H1 (cell line): ENCODE measurements around the gene ATP6V0E2. TPM values are rescaled to one million over a fixed set of nuclear protein-coding genes. Genes with fewer than 3 reads are reported as not detected.

Experiments
- JUN ChIP-seq: IDR thresholded peaks from 2 replicates; pipeline ENCODE4 v1.6.1; 2011; ENCODE audit warnings: low read depth, mild to moderate bottlenecking, improper control_type of control experiment, low read length
- JUND ChIP-seq: IDR thresholded peaks from 2 replicates; pipeline ENCODE4 v1.6.1; 2011; ENCODE audit warnings: mild to moderate bottlenecking, improper control_type of control experiment, low read length
- POLR2AphosphoS5 ChIP-seq: IDR thresholded peaks from 2 replicates; pipeline ENCODE4 v1.6.1; 2011; ENCODE audit warnings: low read depth, low read length
- ZNF274 ChIP-seq: IDR thresholded peaks from 2 replicates; pipeline ENCODE4 v1.7.0; 2012; ENCODE audit warnings: low read length, borderline replicate concordance; ENCODE audit errors: extremely low read depth
- polyA plus RNA-seq, 7 experiments: library from polyadenylated mRNA; depleted of rRNA in 3 of 7; stranded (reverse) in 5 of 7; unstranded in 2 of 7; fragments of >200 nt in 5 of 7; fragments of 200-250 nt in 2 of 7; gene quantifications; 1 replicate in 5 of 7; 2 replicates in 1 of 7; 4 replicates in 1 of 7; pipeline versions ENCODE4 v1.2.1 to v1.2.3, GENCODE V29; 2011 to 2013; ENCODE audit warnings: missing spikeins in 2 of 7, mixed read lengths in 2 of 7
- total RNA-seq: library from RNA; stranded (reverse); fragmentation: NEBNext Ultra II Directional; extraction: Animal tissue kit (Norgen Biotek cat#: 25700); gene quantifications from 2 replicates; pipeline ENCODE4 v1.2.1, GENCODE V29; 2021

The ATP6V0E2 gene
- total and polyA plus RNA-seq, 2 of the 8 experiments (the other 6 are each of a cell fraction or from before 2014, with no cell fraction given), result 26.1 to 47.9 TPM

DNA sequence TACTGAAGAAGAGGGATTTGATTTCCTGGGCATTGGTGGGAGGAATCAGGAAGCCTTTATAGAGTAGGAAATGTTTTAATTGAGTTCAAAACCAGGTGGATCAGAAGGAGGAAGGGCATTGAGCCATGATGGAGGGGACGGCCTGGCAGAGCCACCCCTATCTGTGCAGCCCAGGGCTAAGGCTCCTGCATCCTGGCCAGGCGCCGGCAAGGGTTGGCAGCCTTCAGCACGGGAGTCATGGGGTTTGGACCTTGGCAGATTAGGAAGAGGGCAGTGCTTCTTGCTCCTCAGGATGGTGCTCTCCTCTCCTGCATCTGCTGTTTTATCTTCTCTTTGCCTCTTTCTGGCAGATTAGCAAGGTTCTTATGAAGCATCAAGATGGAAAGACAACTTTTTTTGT is 23.1 kb upstream of the ATP6V0E2 start (continued):
- TF ChIP-seq ZNF274 (no peak), JUN (no peak), POLR2AphosphoS5 (no peak), JUND (no peak)
